ENCODE data around the gene BCR.
"Not testable (repeated sequence)": the region's sequence is repeated elsewhere in the genome, so short reads cannot be mapped to it uniquely, and the experiment has no call there.

Gene BCR

GRCh38 chr22:23180301-23180892 lies at the start of gene BCR:
Gene BCR, plus strand, starts transcription at chr22:23180509. Its CDS starts 452 bp downstream, at chr22:23180961.
- Histone ChIP-seq H3K9ac (ENCODE audit: low read depth, low read length) (peak within 1 kb of the TSS; percentile 68), H3K9me3 (ENCODE audit: control insufficient read depth, insufficient read depth, low read length) (peaks cover 10% of the 10 kb centered on the region), H3K4me1 (ENCODE audit: insufficient read depth, low read length) (peaks cover 16% of the 10 kb centered on the region), H3K36me3 (ENCODE audit: insufficient read depth, low read length) (no peaks in the 10 kb centered on the region)

- Histone ChIP-seq H3K36me3 (ENCODE audit: insufficient read depth, low read length) (no peaks in the 10 kb centered on the region), H3K4me1 (ENCODE audit: insufficient read depth, low read length) (no peaks in the 10 kb centered on the region; the same call in 1 of the 2 replicates), H3K9ac (ENCODE audit: low read depth, low read length) (no peak overlapping the region), H3K9me3 (ENCODE audit: control insufficient read depth, insufficient read depth, low read length) (no peaks in the 10 kb centered on the region)
These were observed 49.6 kb upstream of the BCR start for GRCh38 chr22:23130697-23131096.

- Histone ChIP-seq H3K36me3 (ENCODE audit: insufficient read depth, low read length) (no peaks in the 10 kb centered on the region), H3K4me1 (ENCODE audit: insufficient read depth, low read length) (peaks cover under 1% of the 10 kb centered on the region; the same call in 1 of the 2 replicates), H3K9me3 (ENCODE audit: control insufficient read depth, insufficient read depth, low read length) (no peaks in the 10 kb centered on the region), H3K9ac (ENCODE audit: low read depth, low read length) (no peak overlapping the region)
These were observed 48.4 kb upstream of the BCR start for GRCh38 chr22:23131931-23132330.

GRCh38 chr22:23132376-23133091 lies 47.8 kb upstream of the BCR start:
- no peaks in the 10 kb centered on the region for H3K9me3 ChIP-seq (ENCODE audit: control insufficient read depth, insufficient read depth, low read length)
- peaks cover 5% of the 10 kb centered on the region; the same call in 1 of the 2 replicates for H3K4me1 ChIP-seq (ENCODE audit: insufficient read depth, low read length)
- H3K36me3 ChIP-seq (ENCODE audit: insufficient read depth, low read length), result no peaks in the 10 kb centered on the region
- no peak overlapping the region for H3K9ac ChIP-seq (ENCODE audit: low read depth, low read length)

- Histone ChIP-seq H3K9ac (ENCODE audit: low read depth, low read length) (no peak overlapping the region), H3K9me3 (ENCODE audit: control insufficient read depth, insufficient read depth, low read length) (no peaks in the 10 kb centered on the region), H3K4me1 (ENCODE audit: insufficient read depth, low read length) (peaks cover 9% of the 10 kb centered on the region; the same call in 1 of the 2 replicates), H3K36me3 (ENCODE audit: insufficient read depth, low read length) (no peaks in the 10 kb centered on the region)
These were observed 46.4 kb upstream of the BCR start for GRCh38 chr22:23133922-23134321.

- not testable (repeated sequence) for H3K9me3 ChIP-seq (ENCODE audit: control insufficient read depth, insufficient read depth, low read length); H3K36me3 ChIP-seq (ENCODE audit: insufficient read depth, low read length); H3K9ac ChIP-seq (ENCODE audit: low read depth, low read length); H3K4me1 ChIP-seq (ENCODE audit: insufficient read depth, low read length)
These were observed 43.3 kb upstream of the BCR start for GRCh38 chr22:23136991-23137390.

GRCh38 chr22:23137468-23137867 lies 42.8 kb upstream of the BCR start:
- Histone ChIP-seq H3K4me1 (ENCODE audit: insufficient read depth, low read length) (peaks cover 9% of the 10 kb centered on the region; the same call in 1 of the 2 replicates), H3K36me3 (ENCODE audit: insufficient read depth, low read length) (no peaks in the 10 kb centered on the region), H3K9me3 (ENCODE audit: control insufficient read depth, insufficient read depth, low read length) (no peaks in the 10 kb centered on the region), H3K9ac (ENCODE audit: low read depth, low read length) (no peak overlapping the region)

- Histone ChIP-seq H3K36me3 (ENCODE audit: insufficient read depth, low read length) (no peaks in the 10 kb centered on the region), H3K9me3 (ENCODE audit: control insufficient read depth, insufficient read depth, low read length) (no peaks in the 10 kb centered on the region), H3K9ac (ENCODE audit: low read depth, low read length) (no peak overlapping the region), H3K4me1 (ENCODE audit: insufficient read depth, low read length) (peaks cover 9% of the 10 kb centered on the region; the same call in 1 of the 2 replicates)
These were observed 42.3 kb upstream of the BCR start for GRCh38 chr22:23137905-23138561.

GRCh38 chr22:23138584-23139435 lies 41.5 kb upstream of the BCR start:
- H3K9me3 ChIP-seq (ENCODE audit: control insufficient read depth, insufficient read depth, low read length), result no peaks in the 10 kb centered on the region
- H3K4me1 ChIP-seq (ENCODE audit: insufficient read depth, low read length), result peaks cover 9% of the 10 kb centered on the region; the same call in 1 of the 2 replicates
- no peaks in the 10 kb centered on the region for H3K36me3 ChIP-seq (ENCODE audit: insufficient read depth, low read length)
- no peak overlapping the region for H3K9ac ChIP-seq (ENCODE audit: low read depth, low read length)

- Histone ChIP-seq H3K36me3 (ENCODE audit: insufficient read depth, low read length) (no peaks in the 10 kb centered on the region), H3K4me1 (ENCODE audit: insufficient read depth, low read length) (peaks cover 9% of the 10 kb centered on the region; the same call in 1 of the 2 replicates), H3K9ac (ENCODE audit: low read depth, low read length) (no peak overlapping the region), H3K9me3 (ENCODE audit: control insufficient read depth, insufficient read depth, low read length) (no peaks in the 10 kb centered on the region)
These were observed 39.9 kb upstream of the BCR start for GRCh38 chr22:23140385-23140784.

GRCh38 chr22:23142546-23143105 lies 37.7 kb upstream of the BCR start:
- Histone ChIP-seq H3K9me3 (ENCODE audit: control insufficient read depth, insufficient read depth, low read length) (no peaks in the 10 kb centered on the region), H3K9ac (ENCODE audit: low read depth, low read length) (no peak overlapping the region; the same call in 1 of the 2 replicates), H3K36me3 (ENCODE audit: insufficient read depth, low read length) (no peaks in the 10 kb centered on the region), H3K4me1 (ENCODE audit: insufficient read depth, low read length) (peaks cover 4% of the 10 kb centered on the region)

GRCh38 chr22:23143119-23143518 lies 37.2 kb upstream of the BCR start:
- H3K9me3 ChIP-seq (ENCODE audit: control insufficient read depth, insufficient read depth, low read length), result no peaks in the 10 kb centered on the region
- no peaks in the 10 kb centered on the region for H3K36me3 ChIP-seq (ENCODE audit: insufficient read depth, low read length)
- H3K9ac ChIP-seq (ENCODE audit: low read depth, low read length), result no peak overlapping the region
- no peaks in the 10 kb centered on the region; the same call in 1 of the 2 replicates for H3K4me1 ChIP-seq (ENCODE audit: insufficient read depth, low read length)

GRCh38 chr22:23144432-23144831 lies 35.9 kb upstream of the BCR start:
- Histone ChIP-seq H3K9ac (ENCODE audit: low read depth, low read length) (peak overlapping the region; percentile 34; the same call in 1 of the 2 replicates), H3K36me3 (ENCODE audit: insufficient read depth, low read length) (no peaks in the 10 kb centered on the region), H3K4me1 (ENCODE audit: insufficient read depth, low read length) (peaks cover 3% of the 10 kb centered on the region; the same call in 1 of the 2 replicates), H3K9me3 (ENCODE audit: control insufficient read depth, insufficient read depth, low read length) (no peaks in the 10 kb centered on the region)
